ENCODE measurements around the gene CARMIL3. TPM values are rescaled to one million over a fixed set of nuclear protein-coding genes. Genes with fewer than 3 reads are reported as not detected.
A peak's percentile ranks its signal among the peaks of the same experiment; 100 is the strongest.
"Not testable (repeated sequence)": the region's sequence is repeated elsewhere in the genome, so short reads cannot be mapped to it uniquely, and the experiment has no call there.

Gene CARMIL3, protein sequence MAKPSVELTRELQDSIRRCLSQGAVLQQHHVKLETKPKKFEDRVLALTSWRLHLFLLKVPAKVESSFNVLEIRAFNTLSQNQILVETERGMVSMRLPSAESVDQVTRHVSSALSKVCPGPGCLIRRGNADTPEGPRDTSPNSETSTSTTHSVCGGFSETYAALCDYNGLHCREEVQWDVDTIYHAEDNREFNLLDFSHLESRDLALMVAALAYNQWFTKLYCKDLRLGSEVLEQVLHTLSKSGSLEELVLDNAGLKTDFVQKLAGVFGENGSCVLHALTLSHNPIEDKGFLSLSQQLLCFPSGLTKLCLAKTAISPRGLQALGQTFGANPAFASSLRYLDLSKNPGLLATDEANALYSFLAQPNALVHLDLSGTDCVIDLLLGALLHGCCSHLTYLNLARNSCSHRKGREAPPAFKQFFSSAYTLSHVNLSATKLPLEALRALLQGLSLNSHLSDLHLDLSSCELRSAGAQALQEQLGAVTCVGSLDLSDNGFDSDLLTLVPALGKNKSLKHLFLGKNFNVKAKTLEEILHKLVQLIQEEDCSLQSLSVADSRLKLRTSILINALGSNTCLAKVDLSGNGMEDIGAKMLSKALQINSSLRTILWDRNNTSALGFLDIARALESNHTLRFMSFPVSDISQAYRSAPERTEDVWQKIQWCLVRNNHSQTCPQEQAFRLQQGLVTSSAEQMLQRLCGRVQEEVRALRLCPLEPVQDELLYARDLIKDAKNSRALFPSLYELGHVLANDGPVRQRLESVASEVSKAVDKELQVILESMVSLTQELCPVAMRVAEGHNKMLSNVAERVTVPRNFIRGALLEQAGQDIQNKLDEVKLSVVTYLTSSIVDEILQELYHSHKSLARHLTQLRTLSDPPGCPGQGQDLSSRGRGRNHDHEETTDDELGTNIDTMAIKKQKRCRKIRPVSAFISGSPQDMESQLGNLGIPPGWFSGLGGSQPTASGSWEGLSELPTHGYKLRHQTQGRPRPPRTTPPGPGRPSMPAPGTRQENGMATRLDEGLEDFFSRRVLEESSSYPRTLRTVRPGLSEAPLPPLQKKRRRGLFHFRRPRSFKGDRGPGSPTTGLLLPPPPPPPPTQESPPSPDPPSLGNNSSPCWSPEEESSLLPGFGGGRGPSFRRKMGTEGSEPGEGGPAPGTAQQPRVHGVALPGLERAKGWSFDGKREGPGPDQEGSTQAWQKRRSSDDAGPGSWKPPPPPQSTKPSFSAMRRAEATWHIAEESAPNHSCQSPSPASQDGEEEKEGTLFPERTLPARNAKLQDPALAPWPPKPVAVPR (N-terminal part only)
- 0.13 TPM in 1 of 2 replicates, not detected in the other for total RNA-seq

GRCh38 chr14:24051789-24052655 lies at the start of gene CARMIL3:
TSS of gene CARMIL3 (plus strand) at chr14:24052009. CDS start at chr14:24052154, 145 bp downstream.
- DNase-seq (ENCODE audit: low read depth) (no peak), FAIRE-seq (no peak)

GRCh38 chr14:24006471-24006816 lies 45.4 kb upstream of the CARMIL3 start:
- H3K36me3 ChIP-seq (ENCODE audit: control insufficient read depth, insufficient read depth, low read length); FAIRE-seq; DNase-seq (ENCODE audit: low read depth); H3K27me3 ChIP-seq (ENCODE audit: control insufficient read depth, insufficient read depth, low read length): not testable (repeated sequence)
- H3K4me3 ChIP-seq (ENCODE audit: low read depth, low read length), result peak overlapping the region; percentile 33

More at GRCh38 chr14:24051789-24052655, at the start of gene CARMIL3:
- peak within 1 kb of the TSS; percentile 53 for H3K4me3 ChIP-seq (ENCODE audit: low read depth, low read length)
- H3K27me3 ChIP-seq (ENCODE audit: control insufficient read depth, insufficient read depth, low read length), result peaks cover 1% of the 10 kb centered on the region
- H3K36me3 ChIP-seq (ENCODE audit: control insufficient read depth, insufficient read depth, low read length), result no peaks in the 10 kb centered on the region
- no peak for TF ChIP-seq CTCF (IDR thresholded peaks at IDR 0.05; ENCODE audit: insufficient read depth, low read length, severe bottlenecking)

GRCh38 chr14:24006817-24007652 lies 44.8 kb upstream of the CARMIL3 start:
- not testable (repeated sequence) for DNase-seq (ENCODE audit: low read depth); FAIRE-seq; H3K36me3 ChIP-seq (ENCODE audit: control insufficient read depth, insufficient read depth, low read length); H3K27me3 ChIP-seq (ENCODE audit: control insufficient read depth, insufficient read depth, low read length)
- H3K4me3 ChIP-seq (ENCODE audit: low read depth, low read length), result peak overlapping the region; percentile 33

DNA sequence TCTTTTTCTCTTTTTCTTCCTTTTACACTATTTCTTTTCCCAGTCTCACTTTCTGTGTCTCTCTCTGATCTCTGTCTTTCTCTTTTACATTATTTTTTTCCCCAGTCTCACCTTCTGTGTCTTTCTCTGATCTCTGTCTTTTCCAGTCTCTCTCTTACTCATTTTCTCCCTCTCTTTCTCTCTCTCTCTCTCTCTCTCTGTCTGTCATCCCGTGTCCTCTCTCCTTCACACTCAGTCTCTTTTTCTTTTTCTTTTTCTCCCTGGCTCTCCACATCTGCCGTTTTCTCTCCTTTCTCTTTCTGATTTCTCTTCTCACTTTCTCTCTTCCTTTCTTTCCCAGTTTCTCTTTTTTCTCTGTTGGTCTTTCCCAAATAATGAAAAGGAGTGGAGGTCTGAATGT lies 40.8 kb upstream of the CARMIL3 start:
- DNase-seq (ENCODE audit: low read depth) (no peak), FAIRE-seq (no peak)
- Histone ChIP-seq H3K4me3 (ENCODE audit: low read depth, low read length) (no peak overlapping the region), H3K27me3 (ENCODE audit: control insufficient read depth, insufficient read depth, low read length) (no peaks in the 10 kb centered on the region), H3K36me3 (ENCODE audit: control insufficient read depth, insufficient read depth, low read length) (no peaks in the 10 kb centered on the region)
- no peak for TF ChIP-seq CTCF (IDR thresholded peaks at IDR 0.05; ENCODE audit: insufficient read depth, low read length, severe bottlenecking)

DNA sequence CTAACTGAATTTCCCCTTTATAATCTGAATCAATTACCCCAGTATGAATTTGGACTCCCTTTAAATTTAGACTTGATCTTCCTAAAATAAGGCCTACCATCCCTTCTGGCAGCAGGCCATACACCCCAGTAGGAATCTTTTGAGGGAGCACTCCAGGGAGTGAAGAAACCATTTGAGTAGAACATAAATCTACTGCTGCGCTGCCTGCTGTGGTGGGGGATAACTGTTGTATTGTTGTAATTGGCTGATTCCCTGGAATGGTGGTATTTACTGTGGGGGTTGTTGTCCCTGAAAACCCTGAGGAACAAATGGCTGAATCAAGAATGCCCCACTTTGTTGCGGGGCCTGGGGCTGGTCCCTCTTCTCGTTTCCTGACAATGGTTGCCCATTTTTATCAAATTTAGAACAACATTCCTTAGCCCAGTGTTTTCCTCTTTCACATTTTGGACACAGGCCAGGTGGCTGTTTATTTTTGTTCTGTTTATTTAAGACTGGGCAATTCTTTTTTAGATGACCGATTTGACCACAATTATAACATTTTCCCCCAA lies 39.0 kb upstream of the CARMIL3 start:
- H3K4me3 ChIP-seq (ENCODE audit: low read depth, low read length); DNase-seq (ENCODE audit: low read depth); FAIRE-seq; H3K27me3 ChIP-seq (ENCODE audit: control insufficient read depth, insufficient read depth, low read length); H3K36me3 ChIP-seq (ENCODE audit: control insufficient read depth, insufficient read depth, low read length): not testable (repeated sequence)

Data from bronchial epithelial cell (primary cell).